Stimulated activated CD8-positive, alpha-beta memory T cell treated with anti-CD3 and anti-CD28 coated beads, Interleukin-7, amount 100 ng/mL, for 1 hour (primary cell): Measurements from ENCODE around the gene CACNA1C.

Experiments used
- DNase-seq, 2 donors: peaks; one replicate each; pipeline ENCODE4 v3.0.0-alpha.2; 2020; ENCODE audit warnings: low read depth in 2 of 2

The CACNA1C gene

GRCh38 chr12:2364631-2365051, 311.9 kb downstream of the CACNA1C start:
- no peak for DNase-seq

- no peak for DNase-seq
These were observed 313.9 kb downstream of the CACNA1C start for GRCh38 chr12:2366711-2367110.

GRCh38 chr12:2372178-2372577, 319.4 kb downstream of the CACNA1C start:
- no peak for DNase-seq

GRCh38 chr12:2372735-2373134, 319.9 kb downstream of the CACNA1C start:
- no peak for DNase-seq

- no peak for DNase-seq
These were observed 320.5 kb downstream of the CACNA1C start for GRCh38 chr12:2373307-2373706.

- DNase-seq = no peak
These were observed 321.5 kb downstream of the CACNA1C start for GRCh38 chr12:2374092-2374906.

- DNase-seq = no peak
These were observed 323.1 kb downstream of the CACNA1C start for GRCh38 chr12:2375871-2376270.

- DNase-seq = no peak
These were observed 324.3 kb downstream of the CACNA1C start for GRCh38 chr12:2376908-2377657.

GRCh38 chr12:2378835-2379330, 326.1 kb downstream of the CACNA1C start:
- DNase-seq = no peak

- DNase-seq = no peak
These were observed 328.2 kb downstream of the CACNA1C start for GRCh38 chr12:2380946-2381345.

- no peak for DNase-seq
These were observed 329.8 kb downstream of the CACNA1C start for GRCh38 chr12:2382370-2383155.

- DNase-seq = no peak
These were observed 330.7 kb downstream of the CACNA1C start for GRCh38 chr12:2383325-2384028.

GRCh38 chr12:2384029-2384386, 331.2 kb downstream of the CACNA1C start:
- no peak for DNase-seq

GRCh38 chr12:2384533-2385351, 332.0 kb downstream of the CACNA1C start:
- DNase-seq = no peak

- no peak for DNase-seq
These were observed 332.7 kb downstream of the CACNA1C start for GRCh38 chr12:2385529-2385928.

- DNase-seq = no peak
These were observed 333.8 kb downstream of the CACNA1C start for GRCh38 chr12:2386566-2386965.

- no peak for DNase-seq
These were observed 334.5 kb downstream of the CACNA1C start for GRCh38 chr12:2387103-2387834.

GRCh38 chr12:2389079-2389790, 336.4 kb downstream of the CACNA1C start:
- DNase-seq = no peak

GRCh38 chr12:2390133-2390532, 337.3 kb downstream of the CACNA1C start:
- no peak for DNase-seq
